GM20000 (cell line): ENCODE measurements around the gene AP5S1.

Source experiments
- DNase-seq: peaks from one replicate; pipeline ENCODE4 v3.0.0; 2012; ENCODE audit warnings: low spot score
- TF ChIP-seq, protein P1 (sequence below): IDR thresholded peaks from 2 replicates; pipeline ENCODE4 v1.5.1; 2012; ENCODE audit warnings: mild to moderate bottlenecking, control low read depth; ENCODE audit errors: extremely low read depth, missing control alignments

The AP5S1 gene

DNA sequence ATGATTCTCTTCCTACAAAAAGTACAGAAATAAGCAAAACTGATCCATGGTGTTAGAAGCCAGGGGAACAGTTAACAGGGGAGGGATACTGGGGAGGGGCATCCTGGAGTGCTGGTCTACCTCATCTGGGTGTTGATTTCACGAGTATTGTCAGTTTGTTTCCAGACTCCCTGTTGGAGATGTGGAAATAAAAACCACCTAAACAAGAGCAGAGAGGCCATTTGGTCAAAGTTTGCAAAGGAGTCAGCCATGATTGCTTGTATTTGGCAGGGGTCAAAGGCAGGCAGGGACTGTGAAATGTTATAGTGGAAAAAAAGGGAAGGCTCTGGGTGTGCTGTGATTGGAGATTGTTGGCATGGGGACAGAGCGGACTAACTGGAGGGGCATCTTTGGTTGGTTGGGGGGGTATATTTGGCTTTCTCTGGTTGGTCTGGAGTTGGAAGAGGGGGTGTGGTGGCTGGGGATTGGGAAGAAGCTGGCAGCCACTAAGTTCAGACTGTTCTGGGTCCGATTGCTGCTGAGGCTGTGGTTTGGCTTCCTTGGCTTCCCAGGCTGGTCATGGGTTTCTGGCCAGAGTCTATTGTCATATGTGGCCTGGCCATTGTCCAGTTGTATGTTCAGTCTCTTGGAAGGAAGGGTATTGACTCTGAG lies 54.0 kb downstream of the AP5S1 start:
- no peak for DNase-seq
- TF ChIP-seq, protein P1, sequence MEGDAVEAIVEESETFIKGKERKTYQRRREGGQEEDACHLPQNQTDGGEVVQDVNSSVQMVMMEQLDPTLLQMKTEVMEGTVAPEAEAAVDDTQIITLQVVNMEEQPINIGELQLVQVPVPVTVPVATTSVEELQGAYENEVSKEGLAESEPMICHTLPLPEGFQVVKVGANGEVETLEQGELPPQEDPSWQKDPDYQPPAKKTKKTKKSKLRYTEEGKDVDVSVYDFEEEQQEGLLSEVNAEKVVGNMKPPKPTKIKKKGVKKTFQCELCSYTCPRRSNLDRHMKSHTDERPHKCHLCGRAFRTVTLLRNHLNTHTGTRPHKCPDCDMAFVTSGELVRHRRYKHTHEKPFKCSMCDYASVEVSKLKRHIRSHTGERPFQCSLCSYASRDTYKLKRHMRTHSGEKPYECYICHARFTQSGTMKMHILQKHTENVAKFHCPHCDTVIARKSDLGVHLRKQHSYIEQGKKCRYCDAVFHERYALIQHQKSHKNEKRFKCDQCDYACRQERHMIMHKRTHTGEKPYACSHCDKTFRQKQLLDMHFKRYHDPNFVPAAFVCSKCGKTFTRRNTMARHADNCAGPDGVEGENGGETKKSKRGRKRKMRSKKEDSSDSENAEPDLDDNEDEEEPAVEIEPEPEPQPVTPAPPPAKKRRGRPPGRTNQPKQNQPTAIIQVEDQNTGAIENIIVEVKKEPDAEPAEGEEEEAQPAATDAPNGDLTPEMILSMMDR, result no peak

DNA sequence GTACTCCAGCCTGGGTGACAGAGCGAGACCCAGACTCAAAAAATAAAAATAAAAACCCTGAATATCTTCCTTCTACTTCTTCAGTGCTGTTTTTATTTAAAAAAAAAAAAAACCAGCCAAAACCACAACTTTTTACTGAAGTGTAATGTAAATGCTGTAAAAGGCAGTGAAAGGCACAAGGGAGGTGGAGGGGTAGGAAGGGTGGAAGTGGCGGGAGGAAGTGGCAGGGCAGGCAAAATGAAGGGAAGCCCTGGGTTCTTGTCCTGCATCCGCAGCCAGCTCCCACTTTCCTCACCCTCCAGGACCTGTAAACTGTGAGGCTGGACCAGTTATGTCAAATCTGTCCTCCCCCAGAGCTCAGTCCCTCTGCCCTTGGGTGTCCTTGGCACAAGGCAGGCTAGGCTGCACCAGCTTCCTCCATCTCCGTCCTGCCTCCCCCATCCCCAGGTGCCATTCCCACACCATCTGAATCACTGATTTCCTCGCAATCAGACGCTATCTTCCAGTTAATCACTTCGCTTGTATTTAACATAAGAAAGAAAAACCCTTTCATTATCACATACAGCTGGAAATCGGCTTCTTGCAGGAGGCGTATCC lies 55.1 kb downstream of the AP5S1 start:
- TF ChIP-seq, protein P1, result no peak
- no peak for DNase-seq

- no peak for DNase-seq
- TF ChIP-seq, protein P1, result no peak
Measured at GRCh38 chr20:3876000-3876399, 55.7 kb downstream of the AP5S1 start.

GRCh38 chr20:3876676-3877075 lies 56.3 kb downstream of the AP5S1 start:
- TF ChIP-seq, protein P1, result no peak
- no peak for DNase-seq
